IMR-90 (cell line): Measurements from ENCODE around the gene MRPL45.
"Not testable (repeated sequence)": the region's sequence is repeated elsewhere in the genome, so short reads cannot be mapped to it uniquely, and the experiment has no call there.

Experiments used
- CTCF ChIP-seq: conservative IDR thresholded peaks from 2 replicates; pipeline ENCODE4 v1.5.1; 2012; ENCODE audit warnings: mild to moderate bottlenecking, low read depth, low read length, improper control_type of control experiment
- NFE2L2 ChIP-seq: fragments of 150-350 bp; IDR thresholded peaks from 2 replicates; pipeline ENCODE4 v1.6.1; 2016; ENCODE audit warnings: low read depth, mild to moderate bottlenecking, low read length
- RAD21 ChIP-seq: IDR thresholded peaks from 2 replicates; pipeline ENCODE4 v1.6.1; 2012; ENCODE audit warnings: low read length, improper control_type of control experiment
- SMC3 ChIP-seq: fragments of 150-350 bp; IDR thresholded peaks from 2 replicates; pipeline ENCODE4 v1.6.1; 2016; ENCODE audit warnings: low read depth, mild to moderate bottlenecking, antibody characterized with exemption, low read length, moderate library complexity

- TF ChIP-seq CTCF, NFE2L2, SMC3, RAD21: not testable (repeated sequence)
These were observed 27.4 kb upstream of the MRPL45 start for GRCh38 chr17:38269552-38269951.
